ENCODE measurements around the gene NUP50. TPM values are rescaled to one million over a fixed set of nuclear protein-coding genes. Genes with fewer than 3 reads are reported as not detected.

Gene NUP50
- total RNA-seq, 2 donors from 2014 or later, result 71.9 to 111 TPM

- H3K4me3 ChIP-seq, result no peak overlapping the region
- H3K4me1 ChIP-seq, result no peaks in the 10 kb centered on the region
- H3K36me3 ChIP-seq, result no peaks in the 10 kb centered on the region
- no peak overlapping the region for H3K27ac ChIP-seq
- H3K9ac ChIP-seq (ENCODE audit: low read depth in 2 of 2, low read length in 2 of 2), result no peak overlapping the region
- no peaks in the 10 kb centered on the region for H3K9me3 ChIP-seq
- intact Hi-C loops (cut with DNase I), result no loop called here
- no peak for DNase-seq
- no peaks in the 10 kb centered on the region for H3K27me3 ChIP-seq
- TF ChIP-seq CTCF (IDR thresholded peaks at IDR 0.05), result no peak
Observed at GRCh38 chr22:45233827-45234226, 70.1 kb downstream of the NUP50 start.

GRCh38 chr22:45235101-45235777 lies 71.5 kb downstream of the NUP50 start:
- Histone ChIP-seq H3K9me3 (no peaks in the 10 kb centered on the region), H3K4me1 (no peaks in the 10 kb centered on the region)
- no peak for DNase-seq

GRCh38 chr22:45235851-45236342 lies 72.2 kb downstream of the NUP50 start:
- no peak overlapping the region for H3K9ac ChIP-seq (ENCODE audit: low read depth in 2 of 2, low read length in 2 of 2)
- H3K4me1 ChIP-seq, result no peaks in the 10 kb centered on the region
- intact Hi-C loops (cut with DNase I), result no loop called here
- H3K27me3 ChIP-seq, result no peaks in the 10 kb centered on the region
- H3K27ac ChIP-seq, result no peak overlapping the region
- DNase-seq, result no peak
- no peak for TF ChIP-seq CTCF (IDR thresholded peaks at IDR 0.05)
- H3K4me3 ChIP-seq, result no peak overlapping the region
- H3K9me3 ChIP-seq, result no peaks in the 10 kb centered on the region
- no peaks in the 10 kb centered on the region for H3K36me3 ChIP-seq

More at GRCh38 chr22:45235101-45235777, 71.5 kb downstream of the NUP50 start:
- Histone ChIP-seq H3K9ac (ENCODE audit: low read depth in 2 of 2, low read length in 2 of 2) (no peak overlapping the region), H3K27me3 (no peaks in the 10 kb centered on the region), H3K36me3 (no peaks in the 10 kb centered on the region), H3K4me3 (no peak overlapping the region), H3K27ac (no peak overlapping the region)
- intact Hi-C loops (cut with DNase I), result no loop called here
- TF ChIP-seq CTCF (IDR thresholded peaks at IDR 0.05), result no peak

GRCh38 chr22:45237065-45237990 lies 73.6 kb downstream of the NUP50 start:
- no peaks in the 10 kb centered on the region for H3K9me3 ChIP-seq
- no peaks in the 10 kb centered on the region for H3K27me3 ChIP-seq
- no peaks in the 10 kb centered on the region for H3K4me1 ChIP-seq
- no peak overlapping the region for H3K27ac ChIP-seq
- TF ChIP-seq CTCF (IDR thresholded peaks at IDR 0.05), result no peak
- DNase-seq, result no peak
- no peaks in the 10 kb centered on the region for H3K36me3 ChIP-seq
- intact Hi-C loops (cut with DNase I), result no loop called here
- H3K4me3 ChIP-seq, result no peak overlapping the region
- no peak overlapping the region for H3K9ac ChIP-seq (ENCODE audit: low read depth in 2 of 2, low read length in 2 of 2)

Small RNA genes lying within 50 kb of the gene (microRNA-seq; reads per million reads assigned to microRNA genes)
- gene MIR1249, result 13.8 reads per million, percentile 22 among the genes with 10 or more reads in this experiment

Other genes starting within 250 kb of the NUP50 start
- not detected for gene PHF21B, start 153.9 kb upstream of the NUP50 start, total RNA-seq
- 10 to 100 TPM; 38.5 to 44.8 TPM for gene KIAA0930, start 77.0 kb downstream of the NUP50 start, total RNA-seq
- gene UPK3A, start 121.0 kb downstream of the NUP50 start, total RNA-seq, result 1 to 10 TPM in 1 of 2 donors, under 1 TPM in 1; 0.32 to 3.6 TPM
- 10 to 100 TPM; 36.1 to 75.3 TPM for gene FAM118A, start 146.0 kb downstream of the NUP50 start, total RNA-seq
- under 1 TPM in 1 of 2 donors, not detected in 1; 0.15 TPM for gene SMC1B, start 249.7 kb downstream of the NUP50 start, total RNA-seq
- gene RIBC2, start 249.8 kb downstream of the NUP50 start, total RNA-seq, result 1 to 10 TPM in 1 of 2 donors, under 1 TPM in 1; 0.85 to 6.7 TPM